A549 (cell line): ENCODE measurements around the gene NEU3. TPM values are rescaled to one million over a fixed set of nuclear protein-coding genes. Genes with fewer than 3 reads are reported as not detected.
A peak's percentile ranks its signal among the peaks of the same experiment; 100 is the strongest.

ENCODE experiments used
- ATAC-seq, 2 experiments: fragments of 200-7000 bp in 1 of 2; fragments of >200 bp in 1 of 2; cut with Nextera tagmentation in 1 of 2; cut with Tn5 transposase in 1 of 2; 3 replicates each; pipeline versions ENCODE4 v1.8.0 to v1.9.1; 2018 to 2020; ENCODE audit warnings: mild to moderate bottlenecking in 1 of 2, moderate library complexity in 1 of 2
- CTCF ChIA-PET: fragments of 300-600 bp; sonication (Branson Sonifier 250); formaldehyde crosslinking; extraction: SDS; loops from one replicate; lab custom pipeline; 2021; ENCODE audit warnings: antibody characterized with exemption, inconsistent platforms; lab: Yijun Ruan, JAX
- POLR2A ChIA-PET: fragments of 350-600 bp; formaldehyde crosslinking; extraction: SDS; loops from one replicate; lab custom pipeline; 2021; ENCODE audit warnings: antibody characterized with exemption, inconsistent platforms; lab: Yijun Ruan, JAX
- DNase-seq, 2 experiments: peaks; one replicate each; pipeline versions ENCODE4 v3.0.0 to v3.0.0-alpha.2; 2011 to 2016; ENCODE audit warnings: low read depth in 1 of 2, low spot score in 1 of 2
- FAIRE-seq: peaks from 2 replicates; lab custom pipeline; 2011; peaks lifted over from hg19 to GRCh38; lab: Jason Lieb, UNC
- H3K27ac ChIP-seq, 2 experiments: fragments of >200 bp; sonication (Bioruptor Twin); formaldehyde crosslinking; 3 replicates each; pipeline ENCODE4 v1.5.1; 2016 to 2017
- H3K4me1 ChIP-seq: fragments of >200 bp; sonication (Bioruptor Twin); formaldehyde crosslinking; 3 replicates; pipeline ENCODE4 v1.6.1; 2016
- H3K4me2 ChIP-seq: fragments of >200 bp; sonication (Bioruptor Twin); formaldehyde crosslinking; 3 replicates; pipeline ENCODE4 v1.6.1; 2016
- H3K4me3 ChIP-seq: fragments of >200 bp; sonication (Bioruptor Twin); formaldehyde crosslinking; 3 replicates; pipeline ENCODE4 v1.5.1; 2016
- H3K9me3 ChIP-seq: fragments of >200 bp; sonication (Bioruptor Twin); formaldehyde crosslinking; 3 replicates; pipeline ENCODE4 v1.6.1; 2016
- BCL3 ChIP-seq: fragments of >200 bp; sonication (Bioruptor Twin); formaldehyde crosslinking; IDR thresholded peaks from 3 replicates; pipeline ENCODE4 v1.6.1; 2016
- CBX8 ChIP-seq: fragments of 200-600 bp; sonication (generic); IDR thresholded peaks from 2 replicates; pipeline ENCODE4 v1.6.1; 2016
- CEBPB ChIP-seq, 2 experiments: fragments of >200 bp in 1 of 2; sonication (Bioruptor Twin) in 1 of 2; formaldehyde crosslinking in 1 of 2; IDR thresholded peaks; 2 replicates each; pipeline ENCODE4 v1.6.1; 2012 to 2016
- CHD4 ChIP-seq: fragments of 200-600 bp; sonication (generic); IDR thresholded peaks from 2 replicates; pipeline ENCODE4 v1.6.1; 2016; ENCODE audit warnings: antibody characterized with exemption, mild to moderate bottlenecking, borderline replicate concordance
- CTCF ChIP-seq: fragments of >200 bp; sonication (Bioruptor Twin); formaldehyde crosslinking; IDR thresholded peaks from 3 replicates; pipeline ENCODE4 v1.5.1; 2016
- E2F6 ChIP-seq: IDR thresholded peaks from 2 replicates; pipeline ENCODE4 v1.6.1; 2012; ENCODE audit warnings: low read depth, borderline replicate concordance
- EHMT2 ChIP-seq: fragments of 200-600 bp; sonication (generic); IDR thresholded peaks from 2 replicates; pipeline ENCODE4 v1.6.1; 2016; ENCODE audit warnings: antibody characterized with exemption, low read depth, mild to moderate bottlenecking, moderate library complexity
- ESRRA ChIP-seq: fragments of 150-350 bp; IDR thresholded peaks from 2 replicates; pipeline ENCODE4 v1.6.1; 2014; ENCODE audit warnings: mild to moderate bottlenecking, low read length, borderline replicate concordance
- FOSB ChIP-seq: fragments of 250-450 bp; sonication (Bioruptor Pico); IDR thresholded peaks from 2 replicates; pipeline ENCODE4 v1.5.0; 2020; ENCODE audit warnings: mild to moderate bottlenecking, moderate library complexity
- FOSL2 ChIP-seq, 2 experiments: fragments of 450-650 bp in 1 of 2; fragments of >200 bp in 1 of 2; sonication (Bioruptor Twin) in 1 of 2; formaldehyde crosslinking; IDR thresholded peaks; 2 replicates each; pipeline versions ENCODE4 v1.5.0 to v1.6.1; 2016 to 2020; ENCODE audit warnings: mild to moderate bottlenecking in 1 of 2, moderate library complexity in 1 of 2
- FOXS1 ChIP-seq: fragments of 250-450 bp; sonication (Bioruptor Pico); IDR thresholded peaks from 2 replicates; pipeline ENCODE4 v1.5.0; 2020; ENCODE audit warnings: mild to moderate bottlenecking, moderate library complexity
- HES2 ChIP-seq: fragments of >200 bp; sonication (Bioruptor Twin); formaldehyde crosslinking; IDR thresholded peaks from 2 replicates; pipeline ENCODE4 v1.6.1; 2016
- HOXB13 ChIP-seq: fragments of 250-450 bp; sonication (Bioruptor Pico); IDR thresholded peaks from 2 replicates; pipeline ENCODE4 v1.5.0; 2020; ENCODE audit warnings: low read depth, mild to moderate bottlenecking, moderate library complexity
- JUN ChIP-seq, 2 experiments: fragments of >200 bp; sonication (Bioruptor Twin); formaldehyde crosslinking; IDR thresholded peaks; 2 replicates in 1 of 2; 3 replicates in 1 of 2; pipeline ENCODE4 v1.6.1; 2016 to 2017
- JUNB ChIP-seq: fragments of >200 bp; sonication (Bioruptor Twin); formaldehyde crosslinking; IDR thresholded peaks from 2 replicates; pipeline ENCODE4 v1.6.1; 2016
- KDM1A ChIP-seq: fragments of 200-600 bp; sonication (generic); IDR thresholded peaks from 2 replicates; pipeline ENCODE4 v1.6.1; 2016; ENCODE audit warnings: low read depth, mild to moderate bottlenecking
- MAFK ChIP-seq: fragments of 450-650 bp; IDR thresholded peaks from 2 replicates; pipeline ENCODE4 v1.6.1; 2014; ENCODE audit not compliant: partially characterized antibody
- MAZ ChIP-seq: fragments of 150-350 bp; IDR thresholded peaks from 2 replicates; pipeline ENCODE4 v1.6.1; 2014; ENCODE audit warnings: antibody characterized with exemption, low read depth, low read length, borderline replicate concordance
- MYC ChIP-seq: IDR thresholded peaks from 2 replicates; pipeline ENCODE4 v1.6.1; 2012; ENCODE audit warnings: mild to moderate bottlenecking, inconsistent platforms, low read length, improper control_type of control experiment, borderline replicate concordance
- PHF8 ChIP-seq: fragments of 200-600 bp; sonication (generic); IDR thresholded peaks from 2 replicates; pipeline ENCODE4 v1.6.1; 2016; ENCODE audit warnings: low read depth, mild to moderate bottlenecking, antibody characterized with exemption, moderate library complexity, borderline replicate concordance
- POLR2AphosphoS2 ChIP-seq: conservative IDR thresholded peaks from 2 replicates; pipeline ENCODE4 v1.6.1; 2012; ENCODE audit warnings: low read length, improper control_type of control experiment, inconsistent platforms
- RNF2 ChIP-seq: fragments of 200-600 bp; sonication (generic); IDR thresholded peaks from 2 replicates; pipeline ENCODE4 v1.6.1; 2016; ENCODE audit warnings: low read depth, mild to moderate bottlenecking, antibody characterized with exemption, moderate library complexity, borderline replicate concordance
- SMC3 ChIP-seq: fragments of >200 bp; sonication (Bioruptor Twin); formaldehyde crosslinking; IDR thresholded peaks from 3 replicates; pipeline ENCODE4 v1.6.1; 2018; ENCODE audit warnings: inconsistent platforms
- TFCP2L1 ChIP-seq: fragments of 250-450 bp; sonication (Bioruptor Pico); IDR thresholded peaks from 2 replicates; pipeline ENCODE4 v1.5.0; 2021; ENCODE audit warnings: mild to moderate bottlenecking
- ZC3H11A ChIP-seq: fragments of 450-650 bp; IDR thresholded peaks from 2 replicates; pipeline ENCODE4 v1.6.1; 2014; ENCODE audit warnings: antibody characterized with exemption, mild to moderate bottlenecking
- ZSCAN20 ChIP-seq: fragments of 250-450 bp; sonication (Bioruptor Pico); IDR thresholded peaks from 2 replicates; pipeline ENCODE4 v1.8.0; 2022; ENCODE audit warnings: mild to moderate bottlenecking, moderate library complexity
- WGBS: methylation state at CpG from one replicate; pipeline ENCODE4 v1.1.6; 2017; ENCODE audit errors: missing lambda C conversion rate; 5-methylcytosine and 5-hydroxymethylcytosine counted together
- polyA plus RNA-seq, 4 experiments: library from polyadenylated mRNA; depleted of rRNA in 3 of 4; stranded (reverse); fragments of >200 nt; fragmentation: RNase III in 1 of 4; extraction: RNeasy Plus Mini Kit Qiagen cat#74134 plus additional on column Dnase treatment in 1 of 4; gene quantifications; 2 replicates in 3 of 4; 3 replicates in 1 of 4; pipeline ENCODE4 v1.2.3, GENCODE V29; 2011 to 2017

Gene NEU3
- polyA plus RNA-seq, 2 of the 4 experiments (the other 2 are of a cell fraction), result 4.0 to 5.5 TPM

GRCh38 chr11:75011357-75011756, 22.6 kb downstream of the NEU3 start:
- FAIRE-seq (no peak), ATAC-seq (no peak), DNase-seq (no peak)
- TF ChIP-seq ESRRA, result no peak
- TF ChIP-seq KDM1A, result no peak
- no peak for TF ChIP-seq TFCP2L1 (CRISPR knock-in tag)
- no peak for TF ChIP-seq JUN (IDR thresholded peaks at IDR 0.05)
- no peak for TF ChIP-seq HOXB13 (CRISPR knock-in tag)
- no peak for TF ChIP-seq POLR2AphosphoS2
- no peak for TF ChIP-seq JUNB
- 73% methylated on average over 2 of the region's 2 CpGs for WGBS
- Histone ChIP-seq H3K27ac (no peak overlapping the region), H3K4me2 (no peak overlapping the region), H3K4me3 (no peak overlapping the region), H3K4me1 (peaks cover 3% of the 10 kb centered on the region; the same call in 1 of the 3 replicates), H3K9me3 (no peaks in the 10 kb centered on the region)
- ChIA-PET CTCF (interaction anchor here (0.6 to 6.1 kb wide), 7 partner anchors 12 to 277 kb away, joined by 3 to 59 read pairs (median 8); partner anchors contain the start of genes NEU3 and TPBGL), POLR2A (interaction anchor here (0.6 kb wide), 1 partner anchor 869 kb away, joined by 3 read pairs; no protein-coding TSS in a partner anchor)

DNA sequence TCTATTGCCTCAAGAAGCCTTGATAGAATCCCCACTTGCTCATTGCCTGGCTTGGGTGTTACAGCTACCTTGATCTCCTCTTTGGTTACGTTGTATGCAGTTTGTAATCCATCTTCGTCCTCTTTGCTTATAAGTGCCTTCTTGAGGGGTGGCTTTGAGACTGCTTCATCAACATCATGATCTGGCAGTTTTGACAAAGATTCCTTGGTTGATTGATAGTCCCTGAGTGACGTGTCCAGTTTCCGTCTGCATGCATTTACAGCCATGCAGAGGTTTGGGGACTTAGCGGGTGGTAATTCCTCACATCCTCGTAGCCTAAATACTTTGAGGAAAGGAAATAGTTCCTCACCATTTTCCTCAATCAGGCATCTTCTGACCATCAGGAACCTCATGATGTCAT, 23.1 kb downstream of the NEU3 start:
- no peak for TF ChIP-seq ZC3H11A
- TF ChIP-seq TFCP2L1 (CRISPR knock-in tag), result no peak
- TF ChIP-seq FOSB (CRISPR knock-in tag), result no peak
- no peak for TF ChIP-seq CEBPB (IDR thresholded peaks at IDR 0.05)
- TF ChIP-seq ZSCAN20 (CRISPR knock-in tag), result no peak
- TF ChIP-seq EHMT2, result no peak
- TF ChIP-seq MAZ, result no peak
- no peak for TF ChIP-seq HES2
- TF ChIP-seq FOSL2 (IDR thresholded peaks at IDR 0.05), result no peak
- no peak for TF ChIP-seq FOSL2 (CRISPR knock-in tag; IDR thresholded peaks at IDR 0.05)
- whole genome bisulfite sequencing, result 90% methylated on average over 6 of the region's 6 CpGs
- no peaks in the 10 kb centered on the region for H3K9me3 ChIP-seq
- ATAC-seq, result no peak
- H3K4me1 ChIP-seq, result peaks cover 3% of the 10 kb centered on the region; the same call in 1 of the 3 replicates
- FAIRE-seq, result no peak
- no peak overlapping the region for H3K4me3 ChIP-seq
- no peak overlapping the region for H3K27ac ChIP-seq
- CTCF ChIA-PET, result interaction anchor here (0.6 to 6.1 kb wide), 7 partner anchors 11 to 268 kb away, joined by 3 to 59 read pairs (median 8); partner anchors contain the start of genes NEU3 and TPBGL
- POLR2A ChIA-PET, result interaction anchor here (0.6 kb wide), 1 partner anchor 869 kb away, joined by 3 read pairs; no protein-coding TSS in a partner anchor
- H3K4me2 ChIP-seq, result no peak overlapping the region
- DNase-seq, result no peak

DNA sequence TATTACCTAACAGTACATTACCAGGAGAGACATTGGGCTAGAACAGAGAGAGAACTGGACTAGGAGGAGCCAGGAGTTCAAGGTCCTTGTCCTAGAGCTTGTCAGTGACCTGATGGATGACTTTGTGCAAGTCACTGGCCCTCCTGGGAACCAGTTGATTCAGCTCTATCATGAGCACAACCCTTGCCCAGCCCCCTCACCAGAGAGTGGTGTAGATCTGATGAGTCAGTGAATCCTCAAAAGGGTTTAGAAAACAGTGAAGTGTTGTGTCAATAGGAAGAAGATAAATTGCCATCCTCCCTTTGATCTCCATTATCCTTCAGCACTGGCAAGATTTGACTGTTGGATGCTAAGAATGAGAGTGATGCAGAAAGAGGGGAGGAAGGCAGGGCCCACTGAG, 24.3 kb downstream of the NEU3 start:
- TF ChIP-seq ZC3H11A, result no peak
- TF ChIP-seq FOSL2 (IDR thresholded peaks at IDR 0.05), result no peak
- TF ChIP-seq FOSL2 (CRISPR knock-in tag; IDR thresholded peaks at IDR 0.05), result no peak
- TF ChIP-seq MAFK, result peak; percentile 40
- ChIA-PET POLR2A (no interaction called here), CTCF (interaction anchor here (1.0 to 6.1 kb wide), 6 partner anchors 10 to 267 kb away, joined by 3 to 59 read pairs (median 17); partner anchors contain the start of gene TPBGL)
- FAIRE-seq (no peak), ATAC-seq (no peak), DNase-seq (peak in 1 of 2 experiments; percentile 24)
- H3K4me1 ChIP-seq, result peaks cover 3% of the 10 kb centered on the region; the same call in 1 of the 3 replicates
- H3K9me3 ChIP-seq, result no peaks in the 10 kb centered on the region
- H3K4me2 ChIP-seq, result no peak overlapping the region
- H3K4me3 ChIP-seq, result no peak overlapping the region
- H3K27ac ChIP-seq, result no peak overlapping the region

GRCh38 chr11:75014129-75014528, 25.4 kb downstream of the NEU3 start:
- Histone ChIP-seq H3K27ac (no peak overlapping the region), H3K9me3 (no peaks in the 10 kb centered on the region; the same call in 2 of the 3 replicates), H3K4me1 (peaks cover 3% of the 10 kb centered on the region; the same call in 1 of the 3 replicates), H3K4me3 (no peak overlapping the region), H3K4me2 (no peak overlapping the region)
- ChIA-PET CTCF (interaction anchor here (0.7 to 6.1 kb wide), 7 partner anchors 9 to 235 kb away, joined by 3 to 59 read pairs (median 24); partner anchors contain the start of gene TPBGL), POLR2A (no interaction called here)
- ATAC-seq, result peak; percentile 41 to 63; a peak in 2 of 6 replicates
- 17% methylated on average over 1 of the region's 1 CpG for WGBS
- no peak for FAIRE-seq
- DNase-seq, result peak in 1 of 2 experiments; percentile 18
- TF ChIP-seq PHF8 (no peak), CBX8 (no peak), FOXS1 (CRISPR knock-in tag) (no peak), SMC3 (no peak), BCL3 (no peak), MYC (no peak), ZSCAN20 (CRISPR knock-in tag) (no peak), CTCF (no peak), CHD4 (no peak), RNF2 (no peak), ESRRA (no peak), E2F6 (no peak)
